HFFc6 (cell line): Measurements from ENCODE around the gene MRPL37. TPM values are rescaled to one million over a fixed set of nuclear protein-coding genes. Genes with fewer than 3 reads are reported as not detected.

Experiments used
- DNase-seq: peaks from one replicate; pipeline ENCODE4 v3.0.0-alpha.2; 2018
- H3K27ac Mint-ChIP-seq: 2 replicates; pipeline ENCODE4 v1.8.0; 2020; ENCODE audit warnings: mild to moderate bottlenecking, mixed read lengths
- H3K27me3 Mint-ChIP-seq: 2 replicates; pipeline ENCODE4 v1.8.0; 2021; ENCODE audit warnings: mild to moderate bottlenecking, moderate library complexity, mixed read lengths; ENCODE audit not compliant: insufficient read depth
- H3K36me3 Mint-ChIP-seq: 2 replicates; pipeline ENCODE4 v1.8.0; 2021; ENCODE audit warnings: low read depth, mixed read lengths
- H3K4me1 Mint-ChIP-seq: 2 replicates; pipeline ENCODE4 v1.8.0; 2020; ENCODE audit warnings: low read depth, mixed read lengths
- H3K4me3 Mint-ChIP-seq: 2 replicates; pipeline ENCODE4 v1.8.0; 2020; ENCODE audit warnings: mild to moderate bottlenecking, moderate library complexity, mixed read lengths
- H3K9me3 Mint-ChIP-seq: 2 replicates; pipeline ENCODE4 v1.8.0; 2020; ENCODE audit warnings: mild to moderate bottlenecking, mixed read lengths
- CTCF ChIP-seq: fragments of 200-600 bp; sonication (generic); IDR thresholded peaks from 2 replicates; pipeline ENCODE4 v1.5.0; 2021; ENCODE audit warnings: antibody characterized with exemption, mild to moderate bottlenecking
- total RNA-seq, 6 experiments: library from RNA; stranded (reverse); fragmentation: NEBNext Ultra II Directional; extraction: Animal tissue kit (Norgen Biotek cat#: 25700); gene quantifications; 2 replicates in 1 of 6; 3 replicates in 5 of 6; pipeline ENCODE4 v1.2.3, GENCODE V29; 2021

The MRPL37 gene
- total RNA-seq, 6 experiments from 2014 or later, result 119 to 135 (median 126) TPM

- Mint-ChIP-seq H3K4me1 (no peaks in the 10 kb centered on the region), H3K27me3 (peaks cover 4% of the 10 kb centered on the region), H3K9me3 (no peaks in the 10 kb centered on the region), H3K4me3 (no peak overlapping the region; the same call in 1 of the 2 replicates), H3K36me3 (no peaks in the 10 kb centered on the region; the same call in none of the 2 replicates), H3K27ac (no peak overlapping the region)
- no peak for TF ChIP-seq CTCF
- DNase-seq, result no peak
These were observed 43.1 kb downstream of the MRPL37 start for GRCh38 chr1:54243022-54243421.

GRCh38 chr1:54244655-54245054 lies 44.7 kb downstream of the MRPL37 start:
- Mint-ChIP-seq H3K27ac (no peak overlapping the region), H3K27me3 (peaks cover 4% of the 10 kb centered on the region), H3K9me3 (no peaks in the 10 kb centered on the region), H3K4me3 (no peak overlapping the region), H3K36me3 (peaks cover under 1% of the 10 kb centered on the region), H3K4me1 (peaks cover 6% of the 10 kb centered on the region)
- DNase-seq, result no peak
- TF ChIP-seq CTCF, result no peak

GRCh38 chr1:54245501-54245900 lies 45.5 kb downstream of the MRPL37 start:
- no peaks in the 10 kb centered on the region for H3K9me3 Mint-ChIP-seq
- TF ChIP-seq CTCF, result no peak
- no peak for DNase-seq
- peaks cover 4% of the 10 kb centered on the region for H3K27me3 Mint-ChIP-seq
- H3K4me1 Mint-ChIP-seq, result peaks cover 13% of the 10 kb centered on the region
- no peak overlapping the region for H3K4me3 Mint-ChIP-seq
- no peak overlapping the region for H3K27ac Mint-ChIP-seq
- H3K36me3 Mint-ChIP-seq, result peaks cover 6% of the 10 kb centered on the region

GRCh38 chr1:54246116-54246721 lies 46.3 kb downstream of the MRPL37 start:
- no peaks in the 10 kb centered on the region for H3K9me3 Mint-ChIP-seq
- no peak for DNase-seq
- no peak for TF ChIP-seq CTCF
- H3K4me1 Mint-ChIP-seq, result peaks cover 13% of the 10 kb centered on the region
- H3K36me3 Mint-ChIP-seq, result peaks cover 6% of the 10 kb centered on the region
- no peak overlapping the region for H3K4me3 Mint-ChIP-seq
- H3K27me3 Mint-ChIP-seq, result peaks cover 3% of the 10 kb centered on the region
- H3K27ac Mint-ChIP-seq, result no peak overlapping the region

GRCh38 chr1:54247863-54248515 lies 48.0 kb downstream of the MRPL37 start:
- Mint-ChIP-seq H3K27me3 (peaks cover 5% of the 10 kb centered on the region), H3K4me3 (no peak overlapping the region), H3K9me3 (no peaks in the 10 kb centered on the region), H3K36me3 (peaks cover 6% of the 10 kb centered on the region), H3K4me1 (peaks cover 18% of the 10 kb centered on the region), H3K27ac (no peak overlapping the region)
- DNase-seq, result no peak
- no peak for TF ChIP-seq CTCF
